ENCODE measurements around the gene RNASE2.
"Not testable (repeated sequence)": the region's sequence is repeated elsewhere in the genome, so short reads cannot be mapped to it uniquely, and the experiment has no call there.

The RNASE2 gene

DNA sequence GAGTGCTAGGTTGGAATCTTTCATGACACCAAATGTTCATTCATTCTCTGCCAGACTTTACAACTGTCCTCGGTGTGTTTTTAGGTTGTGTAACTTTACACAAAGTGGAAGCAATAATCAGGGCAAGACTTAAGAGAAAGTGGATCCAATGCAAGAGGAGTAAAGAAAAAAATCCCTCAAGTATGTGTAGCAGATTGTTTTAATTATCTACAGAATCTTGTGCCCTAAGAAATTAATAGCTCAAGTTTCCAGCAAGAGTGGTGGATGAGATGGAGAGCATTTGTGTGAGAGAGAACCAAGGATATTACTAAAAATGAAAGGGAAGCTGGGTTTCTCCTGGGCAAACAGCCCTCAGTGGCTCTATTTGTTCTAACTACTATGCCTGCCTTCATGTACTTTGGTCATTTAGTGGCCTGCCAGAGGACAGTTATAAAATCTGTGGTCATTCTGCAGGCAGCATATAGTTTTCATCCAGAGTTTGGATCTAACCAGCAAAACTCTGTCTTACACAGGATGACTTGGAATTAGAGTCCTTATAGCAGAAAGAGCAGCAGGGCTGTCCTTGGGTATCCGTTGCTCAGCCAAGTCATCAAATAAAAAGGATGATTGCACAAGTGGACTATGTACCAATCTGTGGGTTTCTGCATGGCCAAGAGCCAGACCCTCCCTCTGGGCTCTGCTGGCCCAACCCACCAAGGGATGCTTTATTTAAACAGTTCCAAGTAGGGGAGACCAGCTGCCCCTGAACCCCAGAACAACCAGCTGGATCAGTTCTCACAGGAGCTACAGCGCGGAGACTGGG, at the start of gene RNASE2:
TSS of gene RNASE2 (plus strand) at position 752 of the 802 bp plus-strand sequence. CDS start 285 bp downstream, outside the sequence.
- DNase-seq (ENCODE audit: low spot score): not testable (repeated sequence)

DNA sequence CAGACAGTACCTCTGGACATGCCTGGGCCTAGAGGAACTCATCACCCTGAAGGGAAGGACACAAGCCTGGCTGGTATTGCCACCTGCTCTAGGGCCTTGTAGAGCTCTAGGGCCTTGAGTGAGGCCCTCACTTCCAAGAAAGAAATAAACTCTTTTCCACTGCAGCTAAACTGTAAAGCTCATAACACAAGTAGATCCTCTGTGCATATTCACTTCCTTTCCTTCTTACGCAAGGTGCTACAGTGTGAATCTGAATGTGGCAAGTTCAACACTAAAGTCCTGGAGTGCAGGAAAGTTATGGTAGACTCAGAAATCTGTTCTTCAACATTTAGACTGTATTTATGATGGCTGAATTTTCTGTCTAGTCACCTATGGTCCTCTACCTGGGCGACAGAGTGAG, 49.6 kb upstream of the RNASE2 start:
- no peak for DNase-seq (ENCODE audit: low spot score)

DNA sequence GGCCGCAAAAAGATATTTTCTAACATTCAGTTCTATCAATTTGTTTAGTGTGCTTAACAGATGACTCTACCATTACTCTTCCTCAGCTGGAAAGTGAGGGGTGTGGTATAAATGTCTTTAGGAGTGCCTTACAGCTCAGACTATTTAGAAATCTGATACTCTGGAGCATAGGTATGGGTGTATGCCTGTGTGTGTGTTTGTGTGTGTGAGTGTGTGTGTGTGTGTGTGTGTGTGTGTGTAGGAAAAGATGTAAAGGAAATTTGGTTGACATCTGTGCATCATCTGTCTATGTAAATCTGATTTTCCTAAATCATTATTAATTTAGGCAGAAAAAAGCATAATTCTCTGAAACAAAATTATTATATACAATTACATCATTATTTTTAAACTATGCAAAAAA, 48.1 kb upstream of the RNASE2 start:
- DNase-seq (ENCODE audit: low spot score): no peak

DNA sequence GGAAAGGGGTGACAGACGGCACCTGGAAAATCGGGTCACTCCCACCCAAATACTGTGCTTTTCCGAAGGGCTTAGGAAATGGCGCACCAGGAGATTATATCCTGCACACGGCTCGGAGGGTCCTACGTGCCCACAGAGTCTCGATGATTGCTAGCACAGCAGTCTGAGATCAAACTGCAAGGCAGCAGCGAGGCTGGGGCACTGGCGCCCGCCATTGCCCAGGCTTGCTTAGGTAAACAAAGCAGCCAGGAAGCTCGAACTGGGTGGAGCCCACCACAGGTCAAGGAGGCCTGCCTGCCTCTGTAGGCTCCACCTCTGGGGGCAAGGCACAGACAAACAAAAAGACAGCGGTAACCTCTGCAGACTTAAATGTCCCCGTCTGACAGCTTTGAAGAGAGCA, 44.5 kb upstream of the RNASE2 start:
- not testable (repeated sequence) for DNase-seq (ENCODE audit: low spot score)

DNA sequence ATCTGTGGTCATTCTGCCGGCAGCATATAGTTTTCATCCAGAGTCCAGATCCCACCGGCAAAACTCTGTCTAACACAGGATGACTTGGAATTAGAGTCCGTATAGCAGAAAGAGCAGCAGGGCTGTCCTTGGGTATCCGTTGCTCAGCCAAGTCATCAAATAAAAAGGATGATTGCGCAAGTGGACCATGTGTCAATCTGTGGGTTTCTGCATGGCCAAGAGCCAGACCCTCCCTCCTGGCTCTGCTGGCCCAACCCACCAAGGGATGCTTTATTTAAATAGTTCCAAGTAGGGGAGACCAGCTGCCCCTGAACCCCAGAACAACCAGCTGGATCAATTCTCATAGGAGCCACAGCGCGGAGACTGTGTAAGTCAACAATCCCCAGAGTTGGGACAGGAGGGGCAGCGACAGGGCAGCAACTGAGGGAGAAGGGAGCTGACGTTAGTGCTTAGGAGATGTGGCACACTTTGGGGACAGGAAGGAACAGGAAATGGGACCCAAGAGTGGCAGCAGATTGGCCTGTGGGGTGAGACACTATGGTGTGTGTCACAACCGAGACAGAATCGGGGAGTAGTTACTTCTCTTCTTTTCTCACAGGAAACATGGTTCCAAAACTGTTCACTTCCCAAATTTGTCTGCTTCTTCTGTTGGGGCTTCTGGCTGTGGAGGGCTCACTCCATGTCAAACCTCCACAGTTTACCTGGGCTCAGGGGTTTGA, 36.1 kb upstream of the RNASE2 start:
- not testable (repeated sequence) for DNase-seq (ENCODE audit: low spot score)

GRCh38 chr14:20923766-20924297, 31.5 kb upstream of the RNASE2 start:
- not testable (repeated sequence) for DNase-seq (ENCODE audit: low spot score)

DNA sequence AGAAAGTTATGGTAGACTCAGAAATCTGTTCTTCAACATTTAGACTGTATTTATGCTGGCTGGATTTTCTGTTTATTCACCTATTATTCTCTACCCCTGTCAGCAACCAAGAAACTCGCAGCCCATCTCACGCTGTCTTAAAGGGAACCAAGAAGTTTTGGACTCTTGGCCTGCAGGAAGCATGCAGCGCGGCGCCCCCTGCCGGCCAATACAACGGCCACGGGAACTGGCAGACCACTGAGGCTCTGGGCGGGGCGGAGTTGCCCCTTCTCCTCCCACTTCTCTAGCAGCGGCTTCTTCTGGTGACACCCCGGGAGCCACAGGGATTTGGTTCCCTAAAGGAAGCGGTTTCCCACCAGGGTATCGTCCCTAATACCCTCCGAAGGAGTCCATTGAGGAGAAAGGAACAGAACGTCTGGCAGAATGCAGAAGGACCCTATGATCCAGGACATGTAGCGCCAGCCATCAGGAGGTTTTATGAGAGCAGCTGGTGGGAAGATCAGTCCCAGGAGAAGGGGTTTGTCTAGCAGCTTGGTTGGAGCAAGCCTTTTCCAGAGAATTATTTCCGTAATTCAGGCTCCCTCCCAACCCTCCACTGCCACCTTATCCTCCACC, 21.0 kb upstream of the RNASE2 start:
- peak; percentile 5 for DNase-seq (ENCODE audit: low spot score)

DNA sequence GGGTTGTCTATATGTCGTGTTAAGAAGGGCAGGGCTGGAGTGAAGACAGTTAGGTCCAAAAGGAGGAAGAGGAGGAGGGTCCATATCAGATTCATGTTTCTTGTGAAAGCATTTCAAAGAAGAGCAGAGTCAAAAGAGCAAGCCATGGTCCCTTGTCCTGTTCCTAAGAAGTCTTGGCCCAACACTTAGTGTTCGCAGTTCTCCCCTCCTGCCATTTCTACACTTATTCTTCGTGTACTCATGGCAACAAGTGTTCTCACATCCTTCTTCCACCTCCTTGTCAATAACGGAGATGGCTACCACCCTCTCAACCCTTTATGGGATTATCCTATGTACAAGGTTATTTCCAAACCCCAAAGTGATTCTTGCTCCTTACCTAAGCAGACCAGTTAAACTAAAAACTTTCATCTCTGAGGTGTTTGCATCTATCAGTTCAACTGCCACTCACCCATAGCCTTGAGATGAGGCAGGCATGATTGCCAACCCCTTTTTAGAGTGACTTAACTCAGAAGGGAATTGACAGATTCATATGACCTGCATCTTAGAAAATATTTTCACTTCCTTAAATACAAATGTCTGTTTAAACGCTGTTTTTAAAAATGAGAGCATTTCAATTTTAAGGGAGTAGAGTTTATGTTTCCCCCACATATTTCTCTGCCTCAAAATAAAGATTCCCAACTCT, 19.8 kb upstream of the RNASE2 start:
- DNase-seq (ENCODE audit: low spot score): no peak

DNA sequence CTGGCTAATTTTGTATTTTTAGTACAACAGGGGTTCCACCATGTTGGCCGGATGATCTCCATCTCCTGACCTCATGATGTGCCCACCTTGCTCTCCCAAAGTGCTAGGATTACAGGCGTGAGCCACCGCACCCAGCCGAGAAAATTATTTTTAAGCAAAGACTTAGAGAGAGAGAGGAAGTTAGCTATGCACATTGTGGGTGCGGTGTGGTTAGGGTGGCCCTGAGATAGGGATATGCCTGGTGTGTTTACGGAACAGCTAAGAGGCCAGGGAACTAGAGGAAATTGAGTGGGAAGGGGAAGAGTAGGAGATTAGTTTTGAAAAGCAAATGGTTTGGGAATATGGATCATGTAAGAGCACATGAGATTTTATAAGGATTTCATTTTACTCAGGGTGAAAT, 10.1 kb upstream of the RNASE2 start:
- DNase-seq (ENCODE audit: low spot score): not testable (repeated sequence)

DNA sequence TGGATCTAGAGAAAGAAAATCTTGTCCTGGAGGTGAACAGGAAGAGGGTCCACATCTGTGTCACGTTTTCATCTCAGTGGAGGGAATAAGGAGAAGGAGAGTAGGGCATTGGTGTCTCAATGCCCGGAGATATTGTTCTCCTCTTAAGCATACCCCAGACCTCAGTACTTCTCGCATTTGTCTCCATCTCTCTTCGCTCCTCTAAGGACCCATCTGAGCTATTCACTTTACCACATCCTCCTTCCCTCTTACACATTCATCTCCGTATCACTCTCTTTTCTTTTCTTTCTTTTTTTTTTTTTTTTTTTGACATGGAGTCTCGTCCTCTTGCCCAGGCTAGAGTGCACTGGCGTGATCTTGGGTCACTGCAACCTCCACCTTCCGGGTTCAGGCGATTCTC, 8.6 kb upstream of the RNASE2 start:
- DNase-seq (ENCODE audit: low spot score): not testable (repeated sequence)

DNA sequence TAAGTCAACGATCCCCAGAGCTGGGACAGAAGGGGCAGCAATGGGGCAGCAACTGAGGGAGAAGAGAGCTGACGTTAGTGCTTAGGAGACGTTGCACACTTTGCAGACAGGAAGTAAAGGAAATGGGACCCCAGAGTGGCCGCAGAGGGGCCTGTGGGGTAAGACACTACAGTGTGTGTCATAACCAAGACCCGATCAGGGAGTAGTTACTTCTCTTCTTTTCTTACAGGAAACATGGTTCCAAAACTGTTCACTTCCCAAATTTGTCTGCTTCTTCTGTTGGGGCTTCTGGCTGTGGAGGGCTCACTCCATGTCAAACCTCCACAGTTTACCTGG, 219 bp downstream of the RNASE2 start:
- not testable (repeated sequence) for DNase-seq (ENCODE audit: low spot score)

DNA sequence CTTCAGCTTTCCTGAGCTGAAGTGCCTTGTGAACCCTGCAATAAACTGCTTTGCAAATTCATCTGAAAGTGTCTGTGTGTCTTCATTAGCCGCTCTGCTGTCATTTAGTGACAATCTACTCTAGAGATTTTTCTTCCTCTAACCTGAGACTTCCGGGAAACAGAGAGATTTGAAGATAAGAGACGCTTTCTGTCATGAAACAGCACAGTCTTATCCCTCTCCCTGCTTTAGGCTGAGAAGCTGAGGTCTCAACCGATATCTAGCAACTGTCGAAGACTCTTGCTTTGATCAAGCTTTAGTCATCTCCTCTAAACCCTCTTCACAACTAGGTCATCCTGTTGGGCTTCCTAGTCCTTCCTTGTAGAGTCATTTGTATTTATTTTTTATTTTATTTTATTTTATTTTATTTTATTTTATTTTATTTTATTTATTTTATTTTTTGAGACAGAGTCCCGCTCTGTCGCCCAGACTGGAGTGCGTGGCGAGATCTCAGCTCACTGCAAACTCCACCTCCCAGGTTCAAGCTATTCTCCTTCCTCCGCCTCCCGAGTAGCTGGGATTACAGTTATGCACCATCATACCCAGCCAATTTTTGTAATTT, 1.2 kb downstream of the RNASE2 start:
- DNase-seq (ENCODE audit: low spot score): no peak

- not testable (repeated sequence) for DNase-seq (ENCODE audit: low spot score)
Observed at GRCh38 chr14:20958946-20959345, 3.7 kb downstream of the RNASE2 start.

DNA sequence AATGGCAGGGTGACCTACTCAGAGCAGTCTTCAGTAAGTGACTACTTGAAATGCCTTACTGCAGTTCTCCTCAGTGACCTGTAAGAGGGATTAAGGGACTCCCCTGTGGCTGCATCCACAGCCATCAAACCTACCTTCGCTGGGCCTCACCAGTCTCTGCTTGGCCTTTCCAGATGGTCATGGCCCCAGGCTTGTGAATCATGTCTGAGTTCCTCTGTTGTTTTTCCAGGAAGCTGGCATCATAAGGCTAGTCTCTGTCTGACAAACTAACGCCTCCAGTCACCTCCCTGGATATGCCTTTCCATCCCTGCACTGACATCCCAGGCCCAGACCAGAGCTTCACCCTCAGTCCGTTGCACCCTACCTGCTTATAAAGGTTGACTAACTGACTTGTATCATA, 14.0 kb downstream of the RNASE2 start:
- DNase-seq (ENCODE audit: low spot score): no peak

DNA sequence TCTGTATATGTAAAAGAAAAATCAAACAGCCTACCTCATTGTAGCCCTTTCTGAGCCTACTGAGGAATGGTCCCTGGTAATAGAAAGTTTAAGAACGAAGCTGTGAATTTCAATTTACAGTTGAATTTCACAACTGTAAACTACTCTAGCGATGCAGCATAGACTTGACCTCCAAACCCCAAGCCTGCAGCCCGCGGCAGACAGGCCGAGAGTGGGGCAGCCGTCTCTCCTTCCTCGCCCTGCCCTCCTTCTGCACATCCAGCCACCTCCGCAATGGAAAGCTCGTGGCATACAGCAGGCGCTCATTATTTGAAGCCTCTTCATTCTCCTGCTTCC, 15.3 kb downstream of the RNASE2 start:
- DNase-seq (ENCODE audit: low spot score): no peak

DNA sequence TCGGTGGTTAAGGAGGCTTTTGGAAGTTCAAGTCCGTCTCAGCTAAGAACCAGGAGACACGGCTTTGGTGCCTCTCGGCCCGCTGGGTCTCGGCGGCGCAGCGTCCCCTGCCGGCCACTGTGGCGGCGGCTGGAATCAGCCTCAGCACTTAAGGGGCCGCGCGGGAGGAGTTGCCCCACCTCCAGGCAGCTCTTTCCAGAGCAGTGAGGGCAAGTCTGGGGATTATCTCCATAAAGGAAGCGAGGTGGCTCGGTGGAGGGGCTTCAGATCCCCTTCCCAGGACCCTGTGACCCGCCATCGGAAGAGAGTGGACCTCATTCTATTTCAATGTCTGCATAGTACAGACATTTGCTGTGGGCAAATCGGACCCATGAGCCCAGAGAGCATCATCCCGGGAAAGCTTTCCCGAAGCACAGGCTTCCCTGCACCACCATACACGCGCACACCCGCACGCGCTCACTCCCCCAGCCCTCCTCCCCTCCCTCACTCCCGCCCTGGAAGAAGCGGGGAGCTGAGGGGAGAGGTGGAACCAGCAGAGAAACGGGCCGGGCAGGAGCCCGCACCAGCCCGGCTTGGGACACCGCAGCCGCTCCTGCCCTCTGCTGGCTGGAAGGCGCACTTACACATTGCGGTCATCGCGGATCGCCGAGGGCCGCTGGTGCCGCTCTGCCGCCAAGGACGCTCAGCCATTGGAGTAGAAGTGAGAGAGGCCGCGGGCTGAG, 15.9 kb downstream of the RNASE2 start:
- peak; percentile 81 for DNase-seq (ENCODE audit: low spot score)

GRCh38 chr14:20971705-20972021, 16.4 kb downstream of the RNASE2 start:
- DNase-seq (ENCODE audit: low spot score): no peak

DNA sequence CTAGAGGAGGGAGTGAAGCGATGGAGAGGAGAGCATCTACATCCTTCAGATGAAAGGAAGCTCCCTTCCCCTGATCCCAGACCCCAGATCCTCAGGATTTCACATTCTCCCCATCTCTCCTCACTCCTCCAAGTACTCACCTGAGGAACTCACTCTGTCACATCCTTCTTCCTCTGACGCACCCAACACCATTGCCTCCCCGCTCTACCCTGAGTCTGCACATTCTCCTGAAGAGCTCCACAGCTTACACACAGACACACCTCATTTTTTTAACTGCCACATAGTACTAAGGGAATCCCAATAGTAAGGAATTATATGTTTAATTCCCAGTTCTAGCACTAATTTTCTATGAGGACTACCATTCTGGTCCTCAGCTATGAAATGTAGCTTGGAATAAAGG, 18.2 kb downstream of the RNASE2 start:
- no peak for DNase-seq (ENCODE audit: low spot score)

GRCh38 chr14:20976291-20976690, 21.0 kb downstream of the RNASE2 start:
- DNase-seq (ENCODE audit: low spot score): no peak

DNA sequence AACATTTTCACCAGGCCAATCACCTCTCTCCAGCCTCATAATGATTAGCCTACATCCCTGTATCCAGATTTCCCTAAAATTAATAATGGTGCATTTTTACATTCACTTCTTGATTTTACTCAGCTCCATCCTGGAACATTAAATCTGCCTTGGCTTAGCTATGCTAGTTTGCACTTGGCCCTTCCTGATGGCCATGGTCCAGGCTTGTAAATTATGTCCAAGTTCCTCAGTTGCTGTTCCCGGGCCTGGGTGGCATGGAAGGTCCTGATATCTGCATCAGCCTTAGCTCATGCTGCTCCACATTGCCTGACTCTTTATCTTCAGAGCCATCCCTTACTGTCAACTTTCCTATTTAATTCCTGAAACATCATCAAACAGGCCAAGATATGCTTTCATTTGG, 23.4 kb downstream of the RNASE2 start:
- no peak for DNase-seq (ENCODE audit: low spot score)

DNA sequence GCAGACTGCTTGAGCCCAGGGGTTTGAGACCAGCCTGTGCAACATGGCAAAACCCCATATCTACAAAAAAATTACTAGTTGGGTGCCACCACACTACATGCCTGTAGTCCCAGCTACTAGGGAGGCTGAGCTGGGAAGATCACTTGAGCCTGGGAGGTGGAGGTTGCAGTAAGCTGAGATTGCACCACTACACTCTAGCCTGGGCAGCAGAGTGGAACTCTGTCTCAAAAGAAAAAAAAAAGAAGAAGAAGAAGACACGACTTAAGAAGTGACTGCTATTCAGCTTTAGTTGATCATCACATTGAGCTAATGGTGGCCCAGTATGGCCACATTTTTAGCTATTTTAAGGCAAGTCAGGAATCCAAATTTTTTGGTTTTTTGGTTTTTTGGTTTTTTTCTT, 25.6 kb downstream of the RNASE2 start:
- DNase-seq (ENCODE audit: low spot score): no peak
